ACC112 (cell line): ENCODE results near the gene TSBP1.
"Not testable (repeated sequence)": the region's sequence is repeated elsewhere in the genome, so short reads cannot be mapped to it uniquely, and the experiment has no call there.

Experiments
- H2AFZ ChIP-seq: fragments of 200-600 bp; sonication (generic); one replicate; pipeline ENCODE4 v1.6.0; 2017; ENCODE audit warnings: antibody characterized with exemption, low read length; ENCODE audit not compliant: unreplicated experiment
- H3K27ac ChIP-seq: fragments of 200-600 bp; sonication (generic); 2 replicates; pipeline ENCODE4 v1.5.1; 2014; ENCODE audit warnings: low read depth, mild to moderate bottlenecking, antibody characterized with exemption, low read length, moderate library complexity
- H3K27me3 ChIP-seq: fragments of 200-600 bp; sonication (generic); 2 replicates; pipeline ENCODE4 v1.6.1; 2014; ENCODE audit warnings: mild to moderate bottlenecking, antibody characterized with exemption, low read length, moderate library complexity, mixed read lengths; ENCODE audit not compliant: insufficient read depth
- H3K36me3 ChIP-seq: fragments of 200-600 bp; sonication (generic); 2 replicates; pipeline ENCODE4 v1.6.1; 2016; ENCODE audit warnings: mild to moderate bottlenecking, antibody characterized with exemption, low read length, moderate library complexity, mixed read lengths; ENCODE audit not compliant: insufficient read depth
- H3K4me1 ChIP-seq: fragments of 200-600 bp; sonication (generic); one replicate; pipeline ENCODE4 v1.6.1; 2016; ENCODE audit warnings: low read length, mixed read lengths; ENCODE audit not compliant: insufficient read depth, unreplicated experiment, control insufficient read depth
- H3K4me3 ChIP-seq: fragments of 200-600 bp; sonication (generic); 2 replicates; pipeline ENCODE4 v1.5.1; 2014; ENCODE audit warnings: mild to moderate bottlenecking, low read depth, low read length
- H3K79me2 ChIP-seq: fragments of 200-600 bp; sonication (generic); one replicate; pipeline ENCODE4 v1.6.0; 2016; ENCODE audit warnings: low read length; ENCODE audit not compliant: control insufficient read depth, unreplicated experiment, insufficient read depth

TSBP1 gene

GRCh38 chr6:32332433-32332832 is 39.3 kb downstream of the TSBP1 start:
- Histone ChIP-seq H3K4me1 (no peaks in the 10 kb centered on the region), H2AFZ (no peak overlapping the region), H3K27ac (no peak overlapping the region), H3K27me3 (no peaks in the 10 kb centered on the region), H3K36me3 (no peaks in the 10 kb centered on the region), H3K79me2 (no peaks in the 10 kb centered on the region), H3K4me3 (no peak overlapping the region)

DNA sequence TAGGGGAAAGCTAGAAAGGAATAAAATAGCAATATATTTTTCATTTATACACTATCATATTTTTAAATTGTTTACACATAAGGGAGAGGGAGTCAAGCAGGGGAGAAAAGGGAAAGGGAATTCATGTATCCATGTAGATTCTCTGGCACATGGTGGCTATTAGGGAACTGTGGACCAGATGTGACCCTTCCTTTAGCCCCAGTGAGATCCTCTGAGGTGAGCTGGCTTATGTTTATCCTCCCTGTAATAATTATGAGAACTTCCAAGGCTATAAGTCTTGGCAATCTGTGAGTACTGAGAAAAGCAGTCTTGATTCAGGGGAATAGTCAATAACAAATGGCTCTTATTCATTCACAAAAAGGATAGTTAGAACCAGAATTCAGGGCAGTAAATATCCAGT is 42.6 kb downstream of the TSBP1 start:
- Histone ChIP-seq H3K27ac (no peak overlapping the region), H3K36me3 (no peaks in the 10 kb centered on the region), H3K4me1 (no peaks in the 10 kb centered on the region), H3K4me3 (no peak overlapping the region), H2AFZ (no peak overlapping the region), H3K27me3 (0 out of 2 replicates have a peak, but pooled peaks cover 4% of the 10 kb centered on the region), H3K79me2 (no peaks in the 10 kb centered on the region)

GRCh38 chr6:32327103-32327502 is 44.6 kb downstream of the TSBP1 start:
- Histone ChIP-seq H3K79me2 (no peaks in the 10 kb centered on the region), H3K4me3 (no peak overlapping the region), H3K27ac (no peak overlapping the region), H3K27me3 (0 out of 2 replicates have a peak, but pooled peaks cover 5% of the 10 kb centered on the region), H3K36me3 (no peaks in the 10 kb centered on the region), H3K4me1 (no peaks in the 10 kb centered on the region), H2AFZ (no peak overlapping the region)

DNA sequence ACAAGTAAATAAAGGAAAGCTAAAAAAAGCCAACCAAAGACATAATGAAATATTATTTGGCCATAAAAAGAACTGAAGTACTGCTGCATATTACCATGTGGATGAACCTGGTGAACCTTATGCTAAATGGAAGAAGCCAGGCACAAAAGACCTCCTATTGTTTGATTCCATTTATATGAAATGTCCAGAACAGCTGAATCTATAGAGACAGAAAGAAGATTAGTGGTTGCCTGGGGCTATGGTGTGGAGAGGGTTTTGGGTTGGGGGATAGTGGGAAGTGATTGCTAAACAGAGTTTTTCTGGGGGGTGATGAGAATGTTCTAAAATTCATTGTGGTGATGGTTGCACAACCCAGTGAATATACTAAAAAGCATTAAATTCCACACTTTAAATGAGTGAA is 53.2 kb downstream of the TSBP1 start:
- H3K27me3 ChIP-seq, result no peaks in the 10 kb centered on the region
- H3K4me3 ChIP-seq, result no peak overlapping the region
- H3K4me1 ChIP-seq, result no peaks in the 10 kb centered on the region
- no peaks in the 10 kb centered on the region for H3K36me3 ChIP-seq
- H3K27ac ChIP-seq, result no peak overlapping the region
- H3K79me2 ChIP-seq, result no peaks in the 10 kb centered on the region
- H2AFZ ChIP-seq, result no peak overlapping the region

GRCh38 chr6:32317541-32317940 is 54.2 kb downstream of the TSBP1 start:
- Histone ChIP-seq H3K4me3 (no peak overlapping the region), H3K36me3 (no peaks in the 10 kb centered on the region), H3K27ac (no peak overlapping the region), H3K79me2 (no peaks in the 10 kb centered on the region), H3K4me1 (no peaks in the 10 kb centered on the region), H2AFZ (no peak overlapping the region), H3K27me3 (no peaks in the 10 kb centered on the region)

- Histone ChIP-seq H3K27ac (no peak overlapping the region), H3K36me3 (no peaks in the 10 kb centered on the region)
Observed at GRCh38 chr6:32313964-32314363, 57.7 kb downstream of the TSBP1 start.

GRCh38 chr6:32298632-32299336 is 72.9 kb downstream of the TSBP1 start:
- Histone ChIP-seq H3K27me3 (no peaks in the 10 kb centered on the region), H3K36me3 (no peaks in the 10 kb centered on the region), H2AFZ (no peak overlapping the region), H3K27ac (peak overlapping the region; percentile 39), H3K4me1 (peaks cover 21% of the 10 kb centered on the region), H3K4me3 (peak overlapping the region; percentile 3; the same call in 1 of the 2 replicates), H3K79me2 (no peaks in the 10 kb centered on the region)

More at GRCh38 chr6:32313964-32314363, 57.7 kb downstream of the TSBP1 start:
- Histone ChIP-seq H2AFZ (no peak overlapping the region), H3K4me3 (no peak overlapping the region), H3K4me1 (no peaks in the 10 kb centered on the region), H3K79me2 (no peaks in the 10 kb centered on the region), H3K27me3 (no peaks in the 10 kb centered on the region)

DNA sequence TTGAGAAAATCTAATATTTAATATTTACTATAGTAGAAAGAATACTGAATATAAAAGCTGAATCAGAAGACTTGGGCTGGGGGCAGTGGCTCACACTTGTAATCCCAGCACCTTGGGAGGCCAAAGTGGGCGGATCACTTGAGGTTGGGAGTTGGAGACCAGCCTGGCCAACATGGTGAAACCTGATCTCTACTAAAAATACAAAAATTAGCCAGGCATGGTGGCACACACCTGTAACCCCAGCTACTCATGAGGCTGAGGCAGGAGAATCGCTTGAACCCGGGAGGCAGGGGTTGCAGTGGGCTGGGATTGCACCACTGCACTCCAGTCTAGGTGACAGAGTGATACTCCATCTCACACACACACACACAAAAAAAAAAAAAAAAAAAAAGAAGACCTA is 76.7 kb downstream of the TSBP1 start:
- H3K79me2 ChIP-seq, H3K27ac ChIP-seq, H3K4me3 ChIP-seq, H3K36me3 ChIP-seq, H2AFZ ChIP-seq, H3K27me3 ChIP-seq: not testable (repeated sequence)
- peaks cover 34% of the 10 kb centered on the region for H3K4me1 ChIP-seq

DNA sequence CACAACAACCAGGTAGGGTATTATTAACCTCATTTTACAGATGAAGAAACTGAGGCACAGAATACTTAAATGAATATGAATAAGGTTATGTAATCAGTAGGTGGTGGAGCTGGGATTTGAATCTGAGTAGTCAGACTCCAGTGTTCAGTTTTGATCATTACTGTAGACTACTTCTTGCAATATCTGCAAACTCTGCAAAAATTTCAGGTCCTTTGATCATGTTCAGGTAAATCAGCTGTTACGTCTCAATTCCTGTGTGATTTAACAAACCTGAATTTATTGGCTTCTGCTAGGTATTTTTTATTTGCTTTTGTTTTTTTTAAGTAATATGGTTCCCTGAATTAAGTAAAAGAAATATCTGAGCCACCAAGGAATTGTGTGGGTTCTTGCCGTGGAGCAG is 77.1 kb downstream of the TSBP1 start:
- H2AFZ ChIP-seq, result no peak overlapping the region
- H3K27ac ChIP-seq, result no peak overlapping the region
- H3K27me3 ChIP-seq, result no peaks in the 10 kb centered on the region
- no peak overlapping the region for H3K4me3 ChIP-seq
- peaks cover 34% of the 10 kb centered on the region for H3K4me1 ChIP-seq
- no peaks in the 10 kb centered on the region for H3K36me3 ChIP-seq
- H3K79me2 ChIP-seq, result no peaks in the 10 kb centered on the region

DNA sequence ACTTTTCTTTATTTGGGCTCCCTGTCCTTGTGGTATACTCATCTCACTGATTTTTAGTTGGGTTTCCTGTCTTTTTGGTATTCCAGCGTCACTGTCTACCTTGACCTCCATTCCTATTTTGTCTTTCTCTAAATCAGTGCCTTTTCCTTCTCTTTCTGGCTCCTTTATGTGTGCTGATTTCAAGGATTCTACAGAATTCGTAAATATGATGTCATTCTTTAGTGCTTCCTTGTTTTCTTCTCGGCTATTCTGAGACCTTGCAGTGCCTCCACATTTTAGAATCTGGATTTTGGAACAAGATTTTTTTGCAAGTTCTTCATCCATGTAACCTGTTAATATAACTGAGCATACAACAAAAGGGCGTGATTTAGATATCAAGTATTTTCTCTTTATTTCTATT is 78.0 kb downstream of the TSBP1 start:
- Histone ChIP-seq H3K27me3 (no peaks in the 10 kb centered on the region), H3K36me3 (no peaks in the 10 kb centered on the region), H3K4me3 (no peak overlapping the region), H3K79me2 (no peaks in the 10 kb centered on the region), H3K4me1 (peaks cover 28% of the 10 kb centered on the region), H3K27ac (no peak overlapping the region), H2AFZ (no peak overlapping the region)

DNA sequence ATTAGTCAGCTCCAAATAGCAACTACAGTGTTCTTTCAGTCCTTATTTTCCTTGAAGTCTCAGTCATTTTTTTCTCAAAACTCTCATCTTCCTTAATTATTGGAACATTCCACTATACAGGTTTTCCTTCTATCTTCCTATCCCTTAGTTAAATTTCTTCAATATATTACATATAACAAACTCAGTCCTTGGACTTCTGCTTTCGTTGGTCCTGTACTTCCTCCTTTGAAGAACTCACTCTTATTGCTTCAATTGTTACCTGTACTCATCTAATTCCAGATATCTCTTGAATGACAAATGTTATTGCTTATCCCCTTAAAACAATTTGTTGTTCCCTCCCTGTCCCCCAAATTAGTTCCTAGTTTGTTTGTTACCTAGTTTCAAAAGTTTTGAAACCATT is 80.2 kb downstream of the TSBP1 start:
- Histone ChIP-seq H2AFZ (no peak overlapping the region), H3K4me3 (no peak overlapping the region), H3K36me3 (no peaks in the 10 kb centered on the region), H3K4me1 (peaks cover 18% of the 10 kb centered on the region), H3K27ac (no peak overlapping the region; the same call in 1 of the 2 replicates), H3K27me3 (no peaks in the 10 kb centered on the region), H3K79me2 (no peaks in the 10 kb centered on the region)
